Transverse colon (tissue), 4 donors: ENCODE data around the gene TCAF2.
"Not testable (repeated sequence)": the region's sequence is repeated elsewhere in the genome, so short reads cannot be mapped to it uniquely, and the experiment has no call there.

ENCODE experiments used
- POLR2A ChIP-seq: fragments of 450-650 bp; IDR thresholded peaks from one replicate; pipeline ENCODE4 v1.6.1; 2016; ENCODE audit warnings: antibody characterized with exemption, mild to moderate bottlenecking, moderate library complexity
- POLR2AphosphoS5 ChIP-seq, 3 donors: sonication (generic); formaldehyde crosslinking; IDR thresholded peaks; one replicate each; pipeline ENCODE4 v1.6.1; 2016; ENCODE audit warnings: antibody characterized with exemption in 3 of 3
- TF ChIP-seq, protein P1 (sequence below), 5 experiments: fragments of 200-600 bp in 3 of 5; fragments of 450-650 bp in 2 of 5; sonication (generic) in 3 of 5; IDR thresholded peaks; 1 replicate in 2 of 5; 2 replicates in 3 of 5; pipeline ENCODE4 v1.5.1; 2016 to 2017; ENCODE audit warnings: antibody characterized with exemption in 5 of 5, inconsistent platforms in 3 of 5, mild to moderate bottlenecking in 2 of 5, moderate library complexity in 1 of 5

DNA sequence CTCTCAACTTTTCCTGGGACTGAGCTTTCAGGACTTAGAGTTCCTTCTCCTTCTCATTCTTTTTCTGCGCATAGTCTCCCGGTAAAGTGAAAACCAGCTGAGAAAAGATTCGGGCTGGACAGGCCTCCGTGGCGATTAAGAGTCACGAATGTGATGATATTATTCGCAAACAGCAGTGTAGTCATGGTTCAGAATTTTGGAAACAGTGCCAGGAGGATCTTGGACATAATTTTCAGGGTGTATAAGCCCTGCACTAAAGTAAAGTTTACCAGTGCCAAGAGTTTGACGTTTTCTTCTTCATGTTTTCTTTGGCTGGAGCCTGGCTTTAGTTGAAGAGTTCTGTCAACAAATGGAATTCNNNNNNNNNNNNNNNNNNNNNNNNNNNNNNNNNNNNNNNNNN, 29.7 kb downstream of the TCAF2 start:
- TF ChIP-seq, protein P1, sequence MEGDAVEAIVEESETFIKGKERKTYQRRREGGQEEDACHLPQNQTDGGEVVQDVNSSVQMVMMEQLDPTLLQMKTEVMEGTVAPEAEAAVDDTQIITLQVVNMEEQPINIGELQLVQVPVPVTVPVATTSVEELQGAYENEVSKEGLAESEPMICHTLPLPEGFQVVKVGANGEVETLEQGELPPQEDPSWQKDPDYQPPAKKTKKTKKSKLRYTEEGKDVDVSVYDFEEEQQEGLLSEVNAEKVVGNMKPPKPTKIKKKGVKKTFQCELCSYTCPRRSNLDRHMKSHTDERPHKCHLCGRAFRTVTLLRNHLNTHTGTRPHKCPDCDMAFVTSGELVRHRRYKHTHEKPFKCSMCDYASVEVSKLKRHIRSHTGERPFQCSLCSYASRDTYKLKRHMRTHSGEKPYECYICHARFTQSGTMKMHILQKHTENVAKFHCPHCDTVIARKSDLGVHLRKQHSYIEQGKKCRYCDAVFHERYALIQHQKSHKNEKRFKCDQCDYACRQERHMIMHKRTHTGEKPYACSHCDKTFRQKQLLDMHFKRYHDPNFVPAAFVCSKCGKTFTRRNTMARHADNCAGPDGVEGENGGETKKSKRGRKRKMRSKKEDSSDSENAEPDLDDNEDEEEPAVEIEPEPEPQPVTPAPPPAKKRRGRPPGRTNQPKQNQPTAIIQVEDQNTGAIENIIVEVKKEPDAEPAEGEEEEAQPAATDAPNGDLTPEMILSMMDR (IDR thresholded peaks at IDR 0.05): not testable (repeated sequence)
- not testable (repeated sequence) for TF ChIP-seq POLR2A; POLR2AphosphoS5 (IDR thresholded peaks at IDR 0.05)
